ENCODE results near the gene ARRB1. TPM values are rescaled to one million over a fixed set of nuclear protein-coding genes. Genes with fewer than 3 reads are reported as not detected.

ARRB1 gene
- total RNA-seq, 1 donor from 2014 or later: 53.8 TPM

DNA sequence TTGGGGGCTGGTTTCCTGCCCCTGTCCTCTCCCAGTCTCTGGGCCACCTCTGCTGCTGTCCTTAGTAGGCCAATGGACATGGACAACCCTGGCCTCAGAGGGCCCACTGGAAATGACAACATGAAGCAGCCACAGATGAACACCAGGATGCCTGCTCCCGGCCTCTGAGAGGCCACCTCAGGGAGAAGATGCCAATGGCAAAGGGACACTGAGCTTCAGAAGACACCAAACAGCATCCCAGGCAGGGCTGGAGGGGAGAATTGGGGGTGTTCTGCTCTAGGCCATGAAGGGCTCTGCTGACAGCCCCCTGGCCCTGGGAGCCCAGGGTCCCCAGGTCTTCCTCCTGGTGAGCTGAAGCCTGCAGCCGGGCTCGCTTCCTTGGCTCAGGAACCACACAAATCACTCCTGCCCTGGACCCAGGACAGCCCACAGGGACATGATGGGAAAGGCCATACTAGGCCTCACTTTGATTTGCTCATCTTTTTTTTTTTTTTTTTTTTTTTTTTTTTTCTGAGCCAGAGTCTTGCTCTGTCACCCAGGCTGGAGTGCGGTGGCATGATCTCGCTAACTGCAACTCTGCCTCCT, 65.6 kb downstream of the ARRB1 start:
- TF ChIP-seq, protein P1, sequence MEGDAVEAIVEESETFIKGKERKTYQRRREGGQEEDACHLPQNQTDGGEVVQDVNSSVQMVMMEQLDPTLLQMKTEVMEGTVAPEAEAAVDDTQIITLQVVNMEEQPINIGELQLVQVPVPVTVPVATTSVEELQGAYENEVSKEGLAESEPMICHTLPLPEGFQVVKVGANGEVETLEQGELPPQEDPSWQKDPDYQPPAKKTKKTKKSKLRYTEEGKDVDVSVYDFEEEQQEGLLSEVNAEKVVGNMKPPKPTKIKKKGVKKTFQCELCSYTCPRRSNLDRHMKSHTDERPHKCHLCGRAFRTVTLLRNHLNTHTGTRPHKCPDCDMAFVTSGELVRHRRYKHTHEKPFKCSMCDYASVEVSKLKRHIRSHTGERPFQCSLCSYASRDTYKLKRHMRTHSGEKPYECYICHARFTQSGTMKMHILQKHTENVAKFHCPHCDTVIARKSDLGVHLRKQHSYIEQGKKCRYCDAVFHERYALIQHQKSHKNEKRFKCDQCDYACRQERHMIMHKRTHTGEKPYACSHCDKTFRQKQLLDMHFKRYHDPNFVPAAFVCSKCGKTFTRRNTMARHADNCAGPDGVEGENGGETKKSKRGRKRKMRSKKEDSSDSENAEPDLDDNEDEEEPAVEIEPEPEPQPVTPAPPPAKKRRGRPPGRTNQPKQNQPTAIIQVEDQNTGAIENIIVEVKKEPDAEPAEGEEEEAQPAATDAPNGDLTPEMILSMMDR (conservative IDR thresholded peaks at IDR 0.05): no peak
- DNase-seq (ENCODE audit: low read depth, low spot score): no peak
- no peaks in the 10 kb centered on the region for H3K27me3 Mint-ChIP-seq (ENCODE audit: low read depth)
- H3K4me3 Mint-ChIP-seq: no peak overlapping the region
- peaks cover 7% of the 10 kb centered on the region for H3K4me1 Mint-ChIP-seq
- H3K36me3 Mint-ChIP-seq (ENCODE audit: low read depth): peaks cover 3% of the 10 kb centered on the region
- H3K27ac Mint-ChIP-seq (ENCODE audit: unreplicated experiment): no peak overlapping the region
- H3K9me3 Mint-ChIP-seq: no peaks in the 10 kb centered on the region

DNA sequence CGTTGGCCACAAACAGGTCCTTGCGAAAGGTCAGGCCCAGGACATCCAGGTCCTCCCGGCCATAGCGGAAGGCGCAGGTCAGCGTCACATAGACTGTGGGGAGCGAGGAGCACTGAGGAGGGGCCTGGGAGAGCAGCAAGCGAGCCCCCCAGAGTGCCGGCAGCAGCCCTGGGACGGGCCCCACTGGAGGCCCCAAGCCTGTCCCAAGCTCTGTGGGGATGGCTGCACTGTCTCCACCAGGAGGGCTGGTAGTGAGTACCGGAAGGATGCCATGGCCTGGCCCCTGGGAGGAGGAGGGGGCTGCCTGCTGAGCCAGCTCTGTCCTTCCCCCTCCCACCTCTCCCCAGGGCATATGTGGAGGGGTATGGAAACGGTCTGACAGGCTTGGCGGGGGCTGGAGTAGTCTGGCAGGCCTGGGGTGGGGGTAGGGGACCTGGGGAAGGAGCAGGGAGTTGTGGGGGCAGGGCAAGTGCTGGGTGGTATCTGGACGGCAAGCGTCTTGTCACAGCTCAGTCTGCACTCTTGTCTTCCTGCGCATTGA, 68.0 kb downstream of the ARRB1 start:
- H3K4me3 Mint-ChIP-seq: no peak overlapping the region
- H3K4me1 Mint-ChIP-seq: peaks cover 7% of the 10 kb centered on the region
- H3K9me3 Mint-ChIP-seq: no peaks in the 10 kb centered on the region
- no peaks in the 10 kb centered on the region for H3K27me3 Mint-ChIP-seq (ENCODE audit: low read depth)
- DNase-seq (ENCODE audit: low read depth, low spot score): no peak
- H3K36me3 Mint-ChIP-seq (ENCODE audit: low read depth): peaks cover 3% of the 10 kb centered on the region
- peak overlapping the region; percentile 27 for H3K27ac Mint-ChIP-seq (ENCODE audit: unreplicated experiment)
- TF ChIP-seq, protein P1 (conservative IDR thresholded peaks at IDR 0.05): no peak

DNA sequence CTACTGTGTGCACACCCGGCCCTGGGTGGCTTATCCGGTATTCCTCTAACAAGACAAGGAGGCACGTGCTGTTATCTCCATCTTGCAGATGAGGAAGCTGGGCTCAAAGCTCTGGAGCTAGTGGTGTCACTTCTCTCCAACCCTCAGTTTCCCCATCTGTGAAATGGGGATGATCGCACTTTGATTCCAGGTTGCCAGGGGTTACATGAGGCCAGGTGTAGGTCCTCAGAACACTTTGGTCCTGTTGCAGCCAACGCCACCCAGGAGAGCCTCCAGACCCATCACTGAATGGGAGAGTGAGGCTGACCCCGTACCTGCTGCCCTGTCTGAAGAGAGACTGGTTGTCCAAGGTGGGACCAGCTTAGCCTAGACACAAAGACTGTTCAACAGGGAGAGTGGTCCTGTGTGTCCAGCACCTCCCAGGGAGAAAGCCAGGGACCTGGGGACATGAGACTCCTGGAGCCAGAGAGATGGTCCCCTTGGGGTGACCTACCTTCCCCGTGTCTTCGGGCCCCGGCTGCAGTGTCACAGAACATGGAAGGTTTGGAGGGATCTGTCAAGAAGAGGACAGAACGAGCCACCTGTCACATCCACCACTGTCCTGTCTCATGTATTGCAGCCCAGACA, 69.9 kb downstream of the ARRB1 start:
- TF ChIP-seq, protein P1 (conservative IDR thresholded peaks at IDR 0.05): no peak
- peaks cover 7% of the 10 kb centered on the region for H3K4me1 Mint-ChIP-seq
- H3K9me3 Mint-ChIP-seq: no peaks in the 10 kb centered on the region
- no peaks in the 10 kb centered on the region for H3K27me3 Mint-ChIP-seq (ENCODE audit: low read depth)
- DNase-seq (ENCODE audit: low read depth, low spot score): no peak
- no peak overlapping the region for H3K27ac Mint-ChIP-seq (ENCODE audit: unreplicated experiment)
- H3K36me3 Mint-ChIP-seq (ENCODE audit: low read depth): no peaks in the 10 kb centered on the region
- no peak overlapping the region for H3K4me3 Mint-ChIP-seq

DNA sequence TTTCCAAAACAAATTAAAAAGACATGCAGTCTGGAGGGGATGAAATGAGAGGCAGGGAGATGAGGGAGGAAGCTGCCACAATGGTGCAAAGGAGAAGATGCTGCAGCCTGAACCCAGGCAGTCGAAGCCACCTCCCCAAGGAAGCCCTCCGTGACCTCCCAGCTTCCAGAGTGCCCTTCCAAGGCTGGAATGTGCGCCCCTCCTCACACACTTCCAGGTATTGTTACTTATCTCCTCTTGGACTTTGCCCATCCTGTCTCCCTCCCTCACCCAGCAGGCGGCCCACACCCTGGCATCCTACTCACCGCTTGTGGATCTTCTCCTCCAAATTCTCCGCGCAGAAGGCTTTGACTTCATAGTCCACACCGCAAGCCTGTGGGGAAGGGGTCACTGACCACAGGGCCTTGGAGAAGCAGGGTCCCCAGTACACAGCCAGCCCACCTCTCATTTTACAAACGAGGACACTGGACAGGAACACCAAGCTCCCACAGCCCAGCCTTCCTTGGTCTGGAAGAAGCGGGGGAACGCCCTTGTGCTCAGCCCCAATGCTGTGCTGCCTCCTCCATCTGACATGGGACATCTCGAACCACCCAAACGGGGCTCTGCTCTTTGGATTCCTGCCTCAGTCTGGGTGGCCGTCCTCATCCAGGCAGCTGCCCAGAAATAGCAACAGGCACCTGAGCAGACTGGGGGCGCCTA, 70.5 kb downstream of the ARRB1 start:
- H3K27me3 Mint-ChIP-seq (ENCODE audit: low read depth): no peaks in the 10 kb centered on the region
- H3K36me3 Mint-ChIP-seq (ENCODE audit: low read depth): no peaks in the 10 kb centered on the region
- no peak for DNase-seq (ENCODE audit: low read depth, low spot score)
- H3K9me3 Mint-ChIP-seq: no peaks in the 10 kb centered on the region
- H3K4me3 Mint-ChIP-seq: no peak overlapping the region
- no peak overlapping the region for H3K27ac Mint-ChIP-seq (ENCODE audit: unreplicated experiment)
- peaks cover 7% of the 10 kb centered on the region for H3K4me1 Mint-ChIP-seq
- TF ChIP-seq, protein P1 (conservative IDR thresholded peaks at IDR 0.05): no peak

DNA sequence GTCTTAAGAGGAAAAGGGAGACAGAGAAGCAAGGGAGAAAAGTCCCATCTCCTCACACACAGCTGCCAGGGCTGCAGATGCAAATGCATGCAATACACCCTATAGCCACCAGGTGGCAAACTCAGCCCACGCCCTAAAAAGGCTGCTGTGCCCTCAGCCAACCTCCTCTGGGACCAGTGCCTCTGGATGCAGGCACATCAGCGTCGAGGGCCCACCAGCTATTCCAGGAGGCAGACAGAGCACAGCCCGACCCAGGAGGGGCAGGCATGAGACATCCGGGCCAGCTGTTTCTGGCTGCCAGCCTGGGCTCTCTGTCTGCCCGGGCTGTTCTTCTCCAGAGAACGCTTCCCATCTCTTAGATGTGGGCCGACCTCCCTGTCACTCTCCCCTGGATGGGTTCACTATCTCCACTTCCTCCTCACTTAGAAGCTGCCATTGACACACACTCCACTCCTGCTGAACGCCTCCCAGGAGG, 71.2 kb downstream of the ARRB1 start:
- peak; percentile 87 for DNase-seq (ENCODE audit: low read depth, low spot score)
- peaks cover 5% of the 10 kb centered on the region for H3K4me1 Mint-ChIP-seq
- TF ChIP-seq, protein P1 (conservative IDR thresholded peaks at IDR 0.05): peak; percentile 96
- H3K4me3 Mint-ChIP-seq: no peak overlapping the region
- no peaks in the 10 kb centered on the region for H3K36me3 Mint-ChIP-seq (ENCODE audit: low read depth)
- H3K27ac Mint-ChIP-seq (ENCODE audit: unreplicated experiment): no peak overlapping the region
- H3K9me3 Mint-ChIP-seq: no peaks in the 10 kb centered on the region
- H3K27me3 Mint-ChIP-seq (ENCODE audit: low read depth): no peaks in the 10 kb centered on the region
